ENCODE results near the gene ITGA8.
A peak's percentile ranks its signal among the peaks of the same experiment; 100 is the strongest.
"Not testable (repeated sequence)": the region's sequence is repeated elsewhere in the genome, so short reads cannot be mapped to it uniquely, and the experiment has no call there.

The ITGA8 gene

GRCh38 chr10:15609246-15609645, 110.5 kb downstream of the ITGA8 start:
- DNase-seq (ENCODE audit: low spot score) = no peak

DNA sequence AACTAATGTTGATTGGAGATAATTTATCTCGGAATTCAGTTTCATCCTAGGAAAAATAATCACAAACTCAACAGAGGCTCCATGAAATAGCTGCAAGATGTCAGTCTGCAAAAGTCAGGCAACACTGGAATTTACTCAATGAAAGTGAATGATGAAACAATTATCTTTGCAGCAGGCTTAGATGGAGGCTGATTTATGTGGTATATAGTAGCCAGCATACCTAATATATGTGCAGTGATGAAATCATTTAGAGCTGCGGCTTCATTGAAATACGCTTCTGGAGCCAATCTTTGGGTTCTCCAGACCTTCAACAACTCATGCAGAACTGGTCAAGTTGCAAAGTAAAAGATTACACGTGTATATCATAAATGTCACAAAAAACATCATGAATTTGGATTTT, 113.3 kb downstream of the ITGA8 start:
- DNase-seq (ENCODE audit: low spot score) = no peak

DNA sequence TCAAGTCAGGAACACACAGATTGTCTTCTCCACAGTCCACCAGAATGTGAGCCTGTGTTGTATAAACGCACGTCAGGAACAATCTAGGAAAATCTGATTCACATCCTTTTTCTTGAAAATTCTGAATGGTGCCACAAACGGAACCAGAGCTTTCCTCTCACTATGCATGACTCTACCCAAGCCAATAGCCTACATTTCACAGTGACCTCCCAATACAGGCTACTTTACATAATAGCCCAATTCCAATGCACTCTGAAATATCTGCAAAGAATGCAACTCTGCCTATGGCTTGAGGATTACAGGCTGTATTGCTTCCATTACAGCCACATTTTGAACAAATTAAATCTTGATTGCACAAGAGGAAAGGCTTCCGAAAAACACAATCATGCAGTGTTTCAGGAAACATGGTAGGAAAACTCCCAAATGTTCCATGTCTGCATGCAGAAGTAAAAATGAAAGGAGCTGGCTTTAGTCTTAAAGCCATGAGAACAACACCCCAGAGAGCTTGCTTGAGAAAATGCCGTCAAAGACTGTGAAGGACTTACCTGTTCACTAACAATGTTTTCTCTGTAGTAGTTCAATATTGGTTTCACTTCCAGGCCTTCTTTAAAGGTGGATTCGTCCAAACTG, 113.9 kb downstream of the ITGA8 start:
- no peak for DNase-seq (ENCODE audit: low spot score)

DNA sequence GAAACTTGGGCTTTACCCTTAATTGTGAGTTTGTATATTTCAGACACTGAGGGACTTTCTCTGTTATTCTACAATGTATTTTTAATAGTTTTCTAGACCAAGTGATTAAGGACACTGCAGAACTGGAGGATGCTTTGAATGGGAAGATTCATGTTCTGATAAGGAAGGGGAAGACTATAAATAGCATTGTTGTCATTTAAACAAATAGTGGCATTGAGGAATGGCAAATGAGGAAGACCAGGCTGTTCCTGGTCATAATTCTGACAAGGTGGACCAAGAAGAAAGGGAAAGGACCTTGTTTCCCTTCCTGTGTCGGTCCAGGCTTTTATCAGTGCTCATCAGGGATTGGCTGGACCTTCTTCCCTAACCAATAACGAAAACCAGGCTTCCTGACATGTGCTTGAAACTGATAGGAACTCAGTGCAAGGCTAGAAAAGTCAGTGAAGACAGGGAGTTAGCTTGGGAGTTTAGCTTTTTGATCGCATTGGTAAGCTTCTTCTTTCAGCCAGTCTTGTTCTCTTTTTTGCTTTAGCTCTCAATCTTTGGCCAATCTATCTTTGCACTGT, 116.2 kb downstream of the ITGA8 start:
- no peak for DNase-seq (ENCODE audit: low spot score)

DNA sequence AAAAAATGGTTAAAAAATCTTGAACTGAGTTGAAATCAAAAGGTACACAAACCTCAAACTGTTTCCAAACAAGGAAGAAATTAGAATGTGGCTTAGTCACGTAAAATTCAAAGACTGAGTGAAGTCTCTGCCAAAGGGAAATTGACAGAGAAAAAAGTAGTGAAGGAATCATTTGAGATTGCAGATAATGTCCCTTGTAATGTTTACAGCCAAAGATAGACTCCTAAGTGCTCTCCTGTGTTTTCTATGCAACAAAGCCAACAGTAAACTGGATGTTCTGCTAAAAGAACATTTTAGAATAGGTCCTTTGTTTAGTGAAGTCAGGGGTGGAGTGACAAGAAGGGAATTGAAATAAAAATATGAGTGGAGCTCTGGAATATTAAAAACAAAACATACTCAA, 117.9 kb downstream of the ITGA8 start:
- DNase-seq (ENCODE audit: low spot score) = no peak

DNA sequence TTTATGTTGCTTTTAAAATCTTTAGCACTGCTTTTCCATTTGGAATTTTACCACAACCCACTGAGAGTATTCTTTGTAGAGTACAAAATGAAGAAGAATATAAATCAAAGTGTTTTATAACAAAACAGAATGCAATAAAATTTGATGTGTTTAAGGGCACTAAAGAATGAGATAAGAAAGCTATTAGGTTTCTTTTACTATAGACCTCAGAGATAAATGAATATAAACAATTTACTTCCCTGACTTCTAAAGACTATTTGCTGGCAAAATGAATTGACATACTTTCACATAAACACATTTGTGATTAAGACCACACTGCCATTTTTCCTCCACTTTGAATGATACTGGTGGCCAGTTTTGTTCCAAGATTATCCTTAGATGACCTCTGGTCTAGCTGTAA, 124.5 kb downstream of the ITGA8 start:
- DNase-seq (ENCODE audit: low spot score) = no peak

- no peak for DNase-seq (ENCODE audit: low spot score)
These were observed 127.8 kb downstream of the ITGA8 start for GRCh38 chr10:15591937-15592336.

DNA sequence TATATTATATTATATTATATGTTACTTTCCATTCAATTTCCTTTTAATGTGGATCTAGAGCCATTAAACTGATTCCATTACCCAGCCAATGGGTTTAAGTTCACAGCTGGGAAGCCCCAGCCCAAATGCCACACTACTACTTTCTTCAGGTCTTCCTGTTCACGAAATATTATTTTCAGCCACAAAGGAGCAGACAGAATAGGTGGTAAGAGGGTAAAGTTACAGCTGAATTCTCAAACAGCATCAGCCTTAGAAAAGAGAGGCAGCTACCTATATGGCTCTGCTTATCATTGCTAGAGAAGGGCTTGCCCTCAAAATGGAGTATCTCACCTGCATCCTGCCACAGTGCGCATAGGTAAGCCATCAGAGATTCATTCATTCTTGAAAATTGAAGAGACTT, 128.3 kb downstream of the ITGA8 start:
- no peak for DNase-seq (ENCODE audit: low spot score)

- no peak for DNase-seq (ENCODE audit: low spot score)
These were observed 130.8 kb downstream of the ITGA8 start for GRCh38 chr10:15588635-15589508.

DNA sequence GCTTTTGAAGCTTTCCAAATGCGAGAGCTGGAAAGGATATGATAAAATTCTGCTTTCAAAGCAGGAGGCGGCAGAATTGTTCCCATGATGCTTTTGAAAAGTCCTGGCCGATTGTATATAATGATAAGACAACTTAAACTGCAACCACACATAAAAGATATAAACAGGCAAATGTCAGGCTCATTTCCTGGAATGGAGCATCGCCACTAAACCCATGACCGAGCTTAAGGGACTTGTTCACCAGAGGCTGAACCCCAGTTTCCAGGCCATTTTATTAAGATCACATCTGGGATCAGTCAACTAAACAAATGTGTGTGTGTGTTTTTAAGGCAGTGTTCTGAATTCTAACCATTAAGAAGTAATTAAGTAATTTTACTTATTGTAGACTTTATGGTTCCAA, 131.6 kb downstream of the ITGA8 start:
- DNase-seq (ENCODE audit: low spot score) = no peak

GRCh38 chr10:15587271-15587670, 132.5 kb downstream of the ITGA8 start:
- DNase-seq (ENCODE audit: low spot score) = no peak

- DNase-seq (ENCODE audit: low spot score) = peak; percentile 48
These were observed 134.4 kb downstream of the ITGA8 start for GRCh38 chr10:15585303-15585715.

GRCh38 chr10:15582972-15583371, 136.8 kb downstream of the ITGA8 start:
- DNase-seq (ENCODE audit: low spot score) = not testable (repeated sequence)

GRCh38 chr10:15579605-15580004, 140.1 kb downstream of the ITGA8 start:
- DNase-seq (ENCODE audit: low spot score) = no peak

- DNase-seq (ENCODE audit: low spot score) = no peak
These were observed 147.1 kb downstream of the ITGA8 start for GRCh38 chr10:15572531-15573045.

GRCh38 chr10:15571575-15571974, 148.1 kb downstream of the ITGA8 start:
- no peak for DNase-seq (ENCODE audit: low spot score)

DNA sequence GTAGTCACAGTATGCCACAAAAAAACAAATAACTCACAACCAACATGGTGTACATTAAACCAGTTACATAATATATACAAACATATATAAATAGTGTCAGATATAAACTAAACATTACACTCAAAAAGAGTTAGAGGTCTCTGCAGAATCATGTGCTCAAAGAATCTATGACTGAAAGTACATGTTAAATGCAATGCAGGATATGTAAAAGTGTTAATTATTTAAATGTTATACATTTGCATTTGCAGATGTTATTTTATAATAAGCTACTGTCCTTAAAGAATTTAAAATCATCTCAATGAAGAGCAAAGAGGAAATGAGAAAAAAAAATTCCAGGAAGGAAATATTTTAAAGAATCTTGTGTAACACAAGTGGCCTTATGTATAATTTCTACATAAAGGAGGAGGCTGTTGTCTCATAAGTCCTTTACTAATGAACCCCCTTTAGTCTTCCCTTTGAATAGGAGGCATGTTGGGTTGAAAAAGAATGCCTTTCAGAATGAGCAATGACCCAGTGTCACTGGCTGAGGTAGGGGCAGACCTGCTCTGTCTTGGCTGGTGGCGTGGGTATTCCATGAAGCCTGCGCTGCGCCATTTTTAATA, 148.9 kb downstream of the ITGA8 start:
- no peak for DNase-seq (ENCODE audit: low spot score)

DNA sequence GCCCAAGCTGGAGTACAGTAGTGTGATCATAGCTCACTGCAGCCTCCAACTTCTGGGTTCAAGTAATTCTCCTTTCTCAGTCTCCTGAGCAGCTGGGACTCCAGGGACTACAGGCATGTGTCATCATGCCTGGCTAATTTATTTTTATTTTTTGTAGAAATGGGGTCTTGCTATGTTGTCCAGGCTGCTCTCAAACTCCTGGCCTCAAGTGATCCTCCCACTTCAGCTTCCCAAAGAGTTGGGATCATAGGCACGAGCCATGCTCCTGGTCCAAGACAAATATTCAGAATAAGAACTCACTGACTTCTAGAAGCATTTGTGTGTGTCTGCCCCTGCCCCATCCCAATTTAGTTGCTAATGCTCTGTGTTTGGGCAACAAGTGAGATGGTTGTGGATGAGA, 151.8 kb downstream of the ITGA8 start:
- no peak for DNase-seq (ENCODE audit: low spot score)

GRCh38 chr10:15563246-15563645, 156.5 kb downstream of the ITGA8 start:
- DNase-seq (ENCODE audit: low spot score) = no peak

DNA sequence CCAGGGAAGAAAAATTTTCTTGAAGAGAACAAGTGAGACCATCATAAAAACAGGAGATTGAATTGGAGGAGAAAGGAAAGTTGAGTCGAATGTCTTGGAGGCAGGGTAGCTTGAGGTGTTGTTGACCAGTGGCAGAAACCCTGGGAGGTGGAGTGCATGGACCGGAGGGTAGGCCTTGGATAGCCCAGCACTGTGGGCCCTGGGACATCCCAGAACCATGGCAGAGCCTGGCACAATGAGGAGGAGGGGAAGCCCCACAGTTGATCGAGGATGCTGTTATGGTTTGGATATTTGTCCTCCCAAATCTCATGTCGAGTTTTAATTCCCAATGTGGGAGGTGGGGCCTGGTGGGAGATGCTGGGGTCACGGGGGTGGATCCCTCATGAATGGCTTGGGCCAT, 157.1 kb downstream of the ITGA8 start:
- no peak for DNase-seq (ENCODE audit: low spot score)

GRCh38 chr10:15562116-15562515, 157.6 kb downstream of the ITGA8 start:
- no peak for DNase-seq (ENCODE audit: low spot score)

DNA sequence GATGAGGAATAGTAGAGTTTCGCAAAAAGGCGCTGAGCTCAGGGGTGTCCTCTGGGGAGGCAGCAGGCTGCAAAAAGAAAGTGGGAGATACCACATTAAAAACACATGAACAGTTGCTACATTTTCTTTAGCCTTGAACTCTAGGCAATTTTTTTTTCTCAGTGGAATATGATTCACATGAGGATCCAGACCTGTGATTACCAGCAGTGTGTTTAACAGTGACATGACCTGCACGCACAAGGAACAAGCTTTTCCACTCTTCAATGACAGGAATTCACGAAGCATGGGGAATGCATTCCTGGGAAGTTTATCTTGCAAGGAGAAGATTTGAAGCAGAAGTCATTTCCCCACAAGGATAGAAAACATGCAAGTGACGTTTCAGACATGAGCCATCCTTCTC, 161.6 kb downstream of the ITGA8 start:
- no peak for DNase-seq (ENCODE audit: low spot score)

- not testable (repeated sequence) for DNase-seq (ENCODE audit: low spot score)
These were observed 162.6 kb downstream of the ITGA8 start for GRCh38 chr10:15557168-15557567.
